Measurements from ENCODE around the gene IER5. TPM values are rescaled to one million over a fixed set of nuclear protein-coding genes. Genes with fewer than 3 reads are reported as not detected.
A peak's percentile ranks its signal among the peaks of the same experiment; 100 is the strongest.

Gene IER5
- total and polyA plus RNA-seq, 2 of the 13 experiments (the other 11 are each of a cell fraction or from before 2014, with no cell fraction given) = 2.5 to 3.5 TPM

DNA sequence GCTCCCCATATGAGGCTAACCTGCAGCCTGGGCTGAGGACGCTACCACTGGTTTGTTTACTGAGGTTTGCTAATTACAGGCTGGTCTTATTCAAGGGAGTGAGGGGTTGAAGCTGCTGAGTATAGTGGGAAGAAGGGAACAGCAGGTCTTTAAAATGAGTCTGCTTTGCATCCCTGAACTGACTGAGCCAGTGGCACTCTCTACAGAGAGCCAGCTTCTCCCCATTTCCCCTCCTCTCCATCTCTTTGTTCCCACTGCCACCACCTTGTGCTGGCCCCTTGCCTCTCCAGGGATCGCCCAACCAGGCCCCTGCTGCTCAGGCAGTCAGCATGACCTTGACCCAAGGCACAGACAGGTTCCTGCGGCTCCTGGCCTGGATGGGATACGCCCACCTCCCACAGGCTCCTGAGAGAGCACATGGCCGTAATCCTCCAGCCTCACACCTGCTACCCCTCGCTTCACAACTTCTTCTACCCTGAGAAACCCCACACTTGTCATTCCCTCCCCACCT lies 45.0 kb downstream of the IER5 start (continued):
- TF ChIP-seq, protein P1, sequence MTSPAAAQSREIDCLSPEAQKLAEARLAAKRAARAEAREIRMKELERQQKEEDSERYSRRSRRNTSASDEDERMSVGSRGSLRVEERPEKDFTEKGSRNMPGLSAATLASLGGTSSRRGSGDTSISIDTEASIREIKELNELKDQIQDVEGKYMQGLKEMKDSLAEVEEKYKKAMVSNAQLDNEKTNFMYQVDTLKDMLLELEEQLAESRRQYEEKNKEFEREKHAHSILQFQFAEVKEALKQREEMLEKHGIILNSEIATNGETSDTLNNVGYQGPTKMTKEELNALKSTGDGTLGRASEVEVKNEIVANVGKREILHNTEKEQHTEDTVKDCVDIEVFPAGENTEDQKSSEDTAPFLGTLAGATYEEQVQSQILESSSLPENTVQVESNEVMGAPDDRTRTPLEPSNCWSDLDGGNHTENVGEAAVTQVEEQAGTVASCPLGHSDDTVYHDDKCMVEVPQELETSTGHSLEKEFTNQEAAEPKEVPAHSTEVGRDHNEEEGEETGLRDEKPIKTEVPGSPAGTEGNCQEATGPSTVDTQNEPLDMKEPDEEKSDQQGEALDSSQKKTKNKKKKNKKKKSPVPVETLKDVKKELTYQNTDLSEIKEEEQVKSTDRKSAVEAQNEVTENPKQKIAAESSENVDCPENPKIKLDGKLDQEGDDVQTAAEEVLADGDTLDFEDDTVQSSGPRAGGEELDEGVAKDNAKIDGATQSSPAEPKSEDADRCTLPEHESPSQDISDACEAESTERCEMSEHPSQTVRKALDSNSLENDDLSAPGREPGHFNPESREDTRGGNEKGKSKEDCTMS (CRISPR knock-in tag; conservative IDR thresholded peaks at IDR 0.05) = no peak
- no peak; the same call in 1 of the 2 replicates for TF ChIP-seq BRD4 (CRISPR knock-in tag; IDR thresholded peaks at IDR 0.05)
- no peak for TF ChIP-seq PAX8 (CRISPR knock-in tag; IDR thresholded peaks at IDR 0.05; ENCODE audit: borderline replicate concordance)
- TF ChIP-seq, protein P2, sequence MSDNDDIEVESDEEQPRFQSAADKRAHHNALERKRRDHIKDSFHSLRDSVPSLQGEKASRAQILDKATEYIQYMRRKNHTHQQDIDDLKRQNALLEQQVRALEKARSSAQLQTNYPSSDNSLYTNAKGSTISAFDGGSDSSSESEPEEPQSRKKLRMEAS (IDR thresholded peaks at IDR 0.05) = peak; percentile 91
- TF ChIP-seq ZNF225 (CRISPR knock-in tag; IDR thresholded peaks at IDR 0.05) = no peak
- TF ChIP-seq HCFC1 (IDR thresholded peaks at IDR 0.05; ENCODE audit: low read depth, low read length) = no peak
- TF ChIP-seq, protein P3, sequence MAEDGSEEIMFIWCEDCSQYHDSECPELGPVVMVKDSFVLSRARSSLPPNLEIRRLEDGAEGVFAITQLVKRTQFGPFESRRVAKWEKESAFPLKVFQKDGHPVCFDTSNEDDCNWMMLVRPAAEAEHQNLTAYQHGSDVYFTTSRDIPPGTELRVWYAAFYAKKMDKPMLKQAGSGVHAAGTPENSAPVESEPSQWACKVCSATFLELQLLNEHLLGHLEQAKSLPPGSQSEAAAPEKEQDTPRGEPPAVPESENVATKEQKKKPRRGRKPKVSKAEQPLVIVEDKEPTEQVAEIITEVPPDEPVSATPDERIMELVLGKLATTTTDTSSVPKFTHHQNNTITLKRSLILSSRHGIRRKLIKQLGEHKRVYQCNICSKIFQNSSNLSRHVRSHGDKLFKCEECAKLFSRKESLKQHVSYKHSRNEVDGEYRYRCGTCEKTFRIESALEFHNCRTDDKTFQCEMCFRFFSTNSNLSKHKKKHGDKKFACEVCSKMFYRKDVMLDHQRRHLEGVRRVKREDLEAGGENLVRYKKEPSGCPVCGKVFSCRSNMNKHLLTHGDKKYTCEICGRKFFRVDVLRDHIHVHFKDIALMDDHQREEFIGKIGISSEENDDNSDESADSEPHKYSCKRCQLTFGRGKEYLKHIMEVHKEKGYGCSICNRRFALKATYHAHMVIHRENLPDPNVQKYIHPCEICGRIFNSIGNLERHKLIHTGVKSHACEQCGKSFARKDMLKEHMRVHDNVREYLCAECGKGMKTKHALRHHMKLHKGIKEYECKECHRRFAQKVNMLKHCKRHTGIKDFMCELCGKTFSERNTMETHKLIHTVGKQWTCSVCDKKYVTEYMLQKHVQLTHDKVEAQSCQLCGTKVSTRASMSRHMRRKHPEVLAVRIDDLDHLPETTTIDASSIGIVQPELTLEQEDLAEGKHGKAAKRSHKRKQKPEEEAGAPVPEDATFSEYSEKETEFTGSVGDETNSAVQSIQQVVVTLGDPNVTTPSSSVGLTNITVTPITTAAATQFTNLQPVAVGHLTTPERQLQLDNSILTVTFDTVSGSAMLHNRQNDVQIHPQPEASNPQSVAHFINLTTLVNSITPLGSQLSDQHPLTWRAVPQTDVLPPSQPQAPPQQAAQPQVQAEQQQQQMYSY (CRISPR knock-in tag; IDR thresholded peaks at IDR 0.05) = peak; percentile 85
- TF ChIP-seq RAD21 (CRISPR knock-in tag; IDR thresholded peaks at IDR 0.05) = no peak
- no peak for TF ChIP-seq ZNF367 (CRISPR knock-in tag; IDR thresholded peaks at IDR 0.05; ENCODE audit: borderline replicate concordance)
- TF ChIP-seq FOXO1 (CRISPR knock-in tag; IDR thresholded peaks at IDR 0.05) = 0 out of 2 replicates have a peak, but pooled peaks have one; percentile 32
- TF ChIP-seq ZSCAN20 (CRISPR knock-in tag; IDR thresholded peaks at IDR 0.05; ENCODE audit: borderline replicate concordance) = no peak
- no peak for TF ChIP-seq ZNF768 (CRISPR knock-in tag; IDR thresholded peaks at IDR 0.05)
- TF ChIP-seq FOSL1 (CRISPR knock-in tag; IDR thresholded peaks at IDR 0.05; ENCODE audit: borderline replicate concordance) = no peak
- no peak for TF ChIP-seq KAT7 (CRISPR knock-in tag; IDR thresholded peaks at IDR 0.05; ENCODE audit: borderline replicate concordance)
- no peak for TF ChIP-seq CBX5 (CRISPR knock-in tag; IDR thresholded peaks at IDR 0.05; ENCODE audit: borderline replicate concordance)
- TF ChIP-seq KAT8 (CRISPR knock-in tag; IDR thresholded peaks at IDR 0.05) = no peak; the same call in 1 of the 2 replicates
- no peak for TF ChIP-seq ZNF17 (CRISPR knock-in tag; IDR thresholded peaks at IDR 0.05)
- no peak for TF ChIP-seq HNF4G (IDR thresholded peaks at IDR 0.05; ENCODE audit: borderline replicate concordance, low read depth, low read length)
- TF ChIP-seq HNF4G (CRISPR knock-in tag; IDR thresholded peaks at IDR 0.05; ENCODE audit: borderline replicate concordance, low read depth) = no peak
- TF ChIP-seq, protein P4, sequence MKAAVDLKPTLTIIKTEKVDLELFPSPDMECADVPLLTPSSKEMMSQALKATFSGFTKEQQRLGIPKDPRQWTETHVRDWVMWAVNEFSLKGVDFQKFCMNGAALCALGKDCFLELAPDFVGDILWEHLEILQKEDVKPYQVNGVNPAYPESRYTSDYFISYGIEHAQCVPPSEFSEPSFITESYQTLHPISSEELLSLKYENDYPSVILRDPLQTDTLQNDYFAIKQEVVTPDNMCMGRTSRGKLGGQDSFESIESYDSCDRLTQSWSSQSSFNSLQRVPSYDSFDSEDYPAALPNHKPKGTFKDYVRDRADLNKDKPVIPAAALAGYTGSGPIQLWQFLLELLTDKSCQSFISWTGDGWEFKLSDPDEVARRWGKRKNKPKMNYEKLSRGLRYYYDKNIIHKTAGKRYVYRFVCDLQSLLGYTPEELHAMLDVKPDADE (CRISPR knock-in tag; IDR thresholded peaks at IDR 0.05) = no peak
- peak in 1 of 2 experiments; percentile 29; a peak in 2 of 4 replicates for TF ChIP-seq EP300 (IDR thresholded peaks at IDR 0.05; ENCODE audit: low read depth in 2 of 2, low read length in 2 of 2)
- no peak for TF ChIP-seq EP300 (CRISPR knock-in tag; IDR thresholded peaks at IDR 0.05; ENCODE audit: borderline replicate concordance)
- TF ChIP-seq ZNF547 (CRISPR knock-in tag; IDR thresholded peaks at IDR 0.05) = no peak
- no peak for TF ChIP-seq ZNF136 (CRISPR knock-in tag; IDR thresholded peaks at IDR 0.05; ENCODE audit: low read depth)
- TF ChIP-seq MBD4 (IDR thresholded peaks at IDR 0.05; ENCODE audit: borderline replicate concordance, low read length) = no peak
- TF ChIP-seq RFX1 (IDR thresholded peaks at IDR 0.05) = no peak
